HepG2 (cell line): ENCODE results near the gene SFT2D1. TPM values are rescaled to one million over a fixed set of nuclear protein-coding genes. Genes with fewer than 3 reads are reported as not detected.

ENCODE experiments used
- ATAC-seq: fragments of 200-7000 bp; cut with Tn5 transposase; 3 replicates; pipeline ENCODE4 v1.9.1; 2020; ENCODE audit warnings: mild to moderate bottlenecking, moderate library complexity
- BruUV-seq: library from RNA; stranded (reverse); fragments of 400-500 nt; replicated peaks from 2 replicates; lab custom pipeline; 2021; lab: Mats Ljungman, UMichigan
- CTCF ChIA-PET: fragments of 300-600 bp; formaldehyde crosslinking; extraction: SDS; loops from one replicate; lab custom pipeline; 2021; ENCODE audit warnings: low total read pairs, inconsistent platforms, low intra/inter-chr PET ratio; lab: Yijun Ruan, JAX
- POLR2A ChIA-PET: fragments of 350-600 bp; sonication (Branson Sonifier 250); formaldehyde crosslinking; loops from one replicate; lab custom pipeline; 2020; ENCODE audit warnings: antibody characterized with exemption, inconsistent platforms; lab: Yijun Ruan, JAX
- DNase-seq: peaks from one replicate; pipeline ENCODE4 v3.0.0-alpha.2; 2015; ENCODE audit warnings: low spot score
- FAIRE-seq: peaks from 3 replicates; lab custom pipeline; 2011; peaks lifted over from hg19 to GRCh38; lab: Jason Lieb, UNC
- H2AFZ ChIP-seq: one replicate; pipeline ENCODE4 v1.6.1; 2011; ENCODE audit warnings: low read length, inconsistent platforms
- H3K27ac ChIP-seq: fragments of 300-600 bp; 3 replicates; pipeline ENCODE4 v1.8.0; 2011; ENCODE audit warnings: mixed run types, mild to moderate bottlenecking, mixed read lengths, low read length, inconsistent platforms; ENCODE audit not compliant: insufficient read depth; ENCODE audit errors: extremely low read length
- H3K27me3 ChIP-seq, 2 experiments: fragments of 200-600 bp in 1 of 2; 2 replicates in 1 of 2; 3 replicates in 1 of 2; pipeline versions ENCODE4 v1.6.0 to v1.8.0; 2011; ENCODE audit warnings: low read length in 2 of 2, mild to moderate bottlenecking in 2 of 2, moderate library complexity in 2 of 2, inconsistent platforms in 1 of 2; ENCODE audit not compliant: insufficient read depth in 2 of 2, control insufficient read depth in 1 of 2
- H3K36me3 ChIP-seq, 2 experiments: fragments of 200-600 bp in 1 of 2; replicated peaks in 1 of 2; 2 replicates in 1 of 2; 3 replicates in 1 of 2; pipeline versions ENCODE4 v1.5.1 to v1.8.0; 2011; ENCODE audit warnings: low read length in 2 of 2, inconsistent platforms in 1 of 2; ENCODE audit not compliant: insufficient read depth in 2 of 2, control insufficient read depth in 1 of 2
- H3K4me1 ChIP-seq: 2 replicates; pipeline ENCODE4 v1.5.1; 2012; ENCODE audit warnings: low read length, inconsistent platforms; ENCODE audit not compliant: insufficient read depth
- H3K4me2 ChIP-seq: 2 replicates; pipeline ENCODE4 v1.6.0; 2011; ENCODE audit warnings: low read depth, low read length, inconsistent platforms
- H3K4me3 ChIP-seq, 3 experiments: fragments of 200-600 bp in 1 of 3; sonication (generic), shearing (Covaris generic) in 1 of 3; replicated peaks in 1 of 3; 2 replicates each; pipeline ENCODE4 v1.5.1; 2011 to 2016; ENCODE audit warnings: low read length in 3 of 3, inconsistent platforms in 2 of 3, low read depth in 2 of 3, mild to moderate bottlenecking in 2 of 3, control low read depth in 1 of 3, mixed read lengths in 1 of 3; ENCODE audit not compliant: insufficient read depth in 1 of 3
- H3K79me2 ChIP-seq: one replicate; pipeline ENCODE4 v1.6.1; 2011; ENCODE audit warnings: low read length, inconsistent platforms; ENCODE audit not compliant: insufficient read depth
- H3K9ac ChIP-seq: 2 replicates; pipeline ENCODE4 v1.6.0; 2011; ENCODE audit warnings: mild to moderate bottlenecking, low read depth, low read length, inconsistent platforms; ENCODE audit not compliant: insufficient read depth
- H3K9me3 ChIP-seq: 2 replicates; pipeline ENCODE4 v1.5.1; 2012; ENCODE audit warnings: mild to moderate bottlenecking, low read length
- H4K20me1 ChIP-seq: 2 replicates; pipeline ENCODE4 v1.6.0; 2011; ENCODE audit warnings: inconsistent platforms, mild to moderate bottlenecking, low read length, moderate library complexity; ENCODE audit not compliant: insufficient read depth
- ARID2 ChIP-seq: sonication (generic); formaldehyde crosslinking; IDR thresholded peaks from 2 replicates; pipeline ENCODE4 v1.8.1; 2022; ENCODE audit warnings: mild to moderate bottlenecking, missing genetic modification reagents, borderline replicate concordance
- ARID5B ChIP-seq: IDR thresholded peaks from 2 replicates; pipeline ENCODE4 v1.4.0; 2020; ENCODE audit warnings: mild to moderate bottlenecking, missing genetic modification reagents
- CEBPZ ChIP-seq: IDR thresholded peaks from 2 replicates; pipeline ENCODE4 v1.6.1; 2012; ENCODE audit warnings: low read length, improper control_type of control experiment
- GATAD1 ChIP-seq: IDR thresholded peaks from 2 replicates; pipeline ENCODE4 v1.6.1; 2016; ENCODE audit warnings: missing genetic modification reagents, missing compliant biosample characterization
- MATR3 ChIP-seq: sonication (generic); formaldehyde crosslinking; IDR thresholded peaks from 2 replicates; pipeline ENCODE4 v1.4.0; 2020; ENCODE audit warnings: missing genetic modification reagents
- NFKB2 ChIP-seq: sonication (generic); formaldehyde crosslinking; IDR thresholded peaks from 2 replicates; pipeline ENCODE4 v1.4.0; 2020; ENCODE audit warnings: missing genetic modification reagents, borderline replicate concordance
- NR2F2 ChIP-seq: IDR thresholded peaks from 2 replicates; pipeline ENCODE4 v1.6.1; 2012; ENCODE audit warnings: low read depth, inconsistent platforms, borderline replicate concordance
- ONECUT2 ChIP-seq: sonication (generic); formaldehyde crosslinking; IDR thresholded peaks from 2 replicates; pipeline ENCODE4 v1.4.0; 2020; ENCODE audit warnings: missing genetic modification reagents
- PHF20 ChIP-seq: sonication (generic); formaldehyde crosslinking; IDR thresholded peaks from 2 replicates; pipeline ENCODE4 v1.5.0; 2020; ENCODE audit warnings: mild to moderate bottlenecking, missing genetic modification reagents
- RBM39 ChIP-seq: fragments of 200-400 bp; formaldehyde crosslinking; IDR thresholded peaks from one replicate; pipeline ENCODE4 v1.6.1; 2018; ENCODE audit warnings: antibody characterized with exemption, mild to moderate bottlenecking, low read depth, low read length; ENCODE audit not compliant: poor library complexity, severe bottlenecking
- SPEN ChIP-seq: sonication (generic); formaldehyde crosslinking; IDR thresholded peaks from 2 replicates; pipeline ENCODE4 v1.5.1; 2020; ENCODE audit warnings: low read depth, mild to moderate bottlenecking, missing genetic modification reagents
- SYNCRIP ChIP-seq: fragments of 200-400 bp; formaldehyde crosslinking; IDR thresholded peaks from 2 replicates; pipeline ENCODE4 v1.6.1; 2018; ENCODE audit warnings: mild to moderate bottlenecking, low read depth, low read length; ENCODE audit not compliant: insufficient read depth
- TIGD3 ChIP-seq: sonication (generic); formaldehyde crosslinking; IDR thresholded peaks from 2 replicates; pipeline ENCODE4 v1.5.1; 2020; ENCODE audit warnings: mild to moderate bottlenecking, missing genetic modification reagents, borderline replicate concordance
- ZNF451 ChIP-seq: sonication (generic); formaldehyde crosslinking; IDR thresholded peaks from 2 replicates; pipeline ENCODE4 v1.5.0; 2020; ENCODE audit warnings: mild to moderate bottlenecking, missing genetic modification reagents
- ZNF615 ChIP-seq: sonication (generic); formaldehyde crosslinking; IDR thresholded peaks from 2 replicates; pipeline ENCODE4 v1.5.0; 2020; ENCODE audit warnings: mild to moderate bottlenecking, missing genetic modification reagents, borderline replicate concordance
- ZNF768 ChIP-seq: sonication (generic); formaldehyde crosslinking; IDR thresholded peaks from 2 replicates; pipeline ENCODE4 v1.4.0; 2020; ENCODE audit warnings: missing genetic modification reagents
- ZSCAN31 ChIP-seq: sonication (generic); formaldehyde crosslinking; IDR thresholded peaks from 2 replicates; pipeline ENCODE4 v1.5.0; 2020; ENCODE audit warnings: low read depth, mild to moderate bottlenecking, missing genetic modification reagents
- whole genome bisulfite sequencing: methylation state at CpG from one replicate; pipeline ENCODE4 v1.1.6; 2017; ENCODE audit warnings: low lambda C conversion rate; 5-methylcytosine and 5-hydroxymethylcytosine counted together
- in situ Hi-C: cut with HindIII; loops from 2 replicates; pipeline ENCODE4 v1.10.0; 2017; ENCODE audit warnings: low pct_unique_long_range_greater_than_20kb; ENCODE audit not compliant: extremely low pct_ligation_motif_present
- intact Hi-C: fragments of 100-400 bp; cut with micrococcal nuclease; formaldehyde crosslinking; loops from one replicate; pipeline ENCODE4 v1.10.0; 2022; ENCODE audit not compliant: unreplicated experiment
- polyA plus RNA-seq, 8 experiments: library from polyadenylated mRNA; depleted of rRNA in 3 of 8; stranded (reverse) in 7 of 8; unstranded in 1 of 8; fragments of >200 nt; fragmentation: Illumina TruSeq in 4 of 8; extraction: Trizol in 4 of 8; gene quantifications; 2 replicates each; pipeline versions ENCODE4 v1.2.1 to v1.2.3, GENCODE V29; 2011 to 2016; ENCODE audit warnings: low read depth in 4 of 8, missing spikeins in 1 of 8, mixed read lengths in 1 of 8; ENCODE audit not compliant: insufficient read depth in 1 of 8
- total RNA-seq, 5 experiments: library from RNA; depleted of rRNA; stranded (reverse); fragments of >200 nt; fragmentation: Illumina TruSeq; extraction: Trizol; gene quantifications; 2 replicates each; pipeline ENCODE4 v1.2.3, GENCODE V29; 2016; ENCODE audit warnings: low read depth in 1 of 5

SFT2D1 gene
- total and polyA plus RNA-seq, 2 of the 13 experiments (the other 11 are each of a cell fraction or from before 2014, with no cell fraction given): 115 to 147 TPM

GRCh38 chr6:166364456-166364855 lies 22.1 kb upstream of the SFT2D1 start:
- ATAC-seq (no peak), FAIRE-seq (no peak), DNase-seq (no peak)
- no peak overlapping the region for H3K9ac ChIP-seq
- no peaks in the 10 kb centered on the region for H3K79me2 ChIP-seq
- H3K36me3 ChIP-seq: peaks cover 10 to 37% of the 10 kb centered on the region in 2 experiments
- H3K9me3 ChIP-seq: no peaks in the 10 kb centered on the region
- BruUV-seq: no TSS peak
- H3K27me3 ChIP-seq: no peaks in the 10 kb centered on the region
- H3K4me1 ChIP-seq: peaks cover 42% of the 10 kb centered on the region
- no peak overlapping the region for H3K27ac ChIP-seq
- no peak overlapping the region for H3K4me2 ChIP-seq
- ChIA-PET CTCF (no interaction called here), POLR2A (no interaction called here)
- no peaks in the 10 kb centered on the region for H4K20me1 ChIP-seq
- H2AFZ ChIP-seq: no peak overlapping the region
- TF ChIP-seq NFKB2 (CRISPR knock-in tag) (no peak), ZNF615 (CRISPR knock-in tag) (no peak), SPEN (CRISPR knock-in tag) (no peak), PHF20 (no peak), ARID5B (CRISPR knock-in tag) (no peak), GATAD1 (CRISPR knock-in tag) (no peak), SYNCRIP (no peak), ZNF451 (CRISPR knock-in tag) (no peak), RBM39 (no peak), ZSCAN31 (no peak), TIGD3 (no peak), ZNF768 (CRISPR knock-in tag) (no peak), ARID2 (no peak), MATR3 (CRISPR knock-in tag) (no peak), NR2F2 (no peak), CEBPZ (no peak), ONECUT2 (CRISPR knock-in tag) (no peak)
- H3K4me3 ChIP-seq: no peak overlapping the region
- intact Hi-C loops: no loop called here
- in situ Hi-C loops: no loop called here
- WGBS: 98% methylated on average over 7 of the region's 7 CpGs
